GM23248 (cell line): ENCODE measurements around the gene MYO5B. TPM values are rescaled to one million over a fixed set of nuclear protein-coding genes. Genes with fewer than 3 reads are reported as not detected.

Experiments
- DNase-seq: peaks from one replicate; pipeline ENCODE4 v3.0.0-alpha.2; 2015
- H2AFZ ChIP-seq: fragments of 200-600 bp; sonication (generic); 2 replicates; pipeline ENCODE4 v1.6.1; 2016; ENCODE audit warnings: antibody characterized with exemption
- H3F3A ChIP-seq: fragments of 200-600 bp; sonication (generic); 2 replicates; pipeline ENCODE4 v1.6.1; 2016; ENCODE audit warnings: mild to moderate bottlenecking, antibody characterized with exemption, mixed run types; ENCODE audit not compliant: insufficient read depth
- H3K27ac ChIP-seq: fragments of 200-600 bp; sonication (generic); 2 replicates; pipeline ENCODE4 v1.5.1; 2016; ENCODE audit warnings: mild to moderate bottlenecking
- H3K27me3 ChIP-seq: fragments of 200-600 bp; sonication (generic); replicated peaks from 2 replicates; pipeline ENCODE4 v1.6.1; 2016; ENCODE audit warnings: mild to moderate bottlenecking; ENCODE audit not compliant: insufficient read depth
- H3K36me3 ChIP-seq: fragments of 200-600 bp; sonication (generic); 2 replicates; pipeline ENCODE4 v1.6.1; 2016; ENCODE audit warnings: low read depth, mild to moderate bottlenecking
- H3K4me1 ChIP-seq: fragments of 200-600 bp; sonication (generic); 2 replicates; pipeline ENCODE4 v1.6.1; 2016; ENCODE audit warnings: mild to moderate bottlenecking; ENCODE audit not compliant: insufficient read depth
- H3K4me2 ChIP-seq: fragments of 200-600 bp; sonication (generic); one replicate; pipeline ENCODE4 v1.6.1; 2016; ENCODE audit warnings: mild to moderate bottlenecking; ENCODE audit not compliant: unreplicated experiment
- H3K4me3 ChIP-seq: fragments of 200-600 bp; sonication (generic); 2 replicates; pipeline ENCODE4 v1.5.1; 2016; ENCODE audit warnings: mild to moderate bottlenecking
- H3K79me2 ChIP-seq: fragments of 200-600 bp; sonication (generic); 2 replicates; pipeline ENCODE4 v1.6.1; 2016; ENCODE audit warnings: mild to moderate bottlenecking; ENCODE audit not compliant: insufficient read depth
- H3K9ac ChIP-seq: fragments of 200-600 bp; sonication (generic); 2 replicates; pipeline ENCODE4 v1.6.1; 2016; ENCODE audit warnings: mild to moderate bottlenecking
- H3K9me2 ChIP-seq: fragments of 200-600 bp; sonication (generic); 2 replicates; pipeline ENCODE4 v1.6.1; 2016; ENCODE audit warnings: mixed run types, mild to moderate bottlenecking, moderate library complexity; ENCODE audit not compliant: insufficient read depth
- H3K9me3 ChIP-seq: fragments of 200-600 bp; sonication (generic); one replicate; pipeline ENCODE4 v1.6.1; 2017; ENCODE audit warnings: low read depth
- H4K20me1 ChIP-seq: fragments of 200-600 bp; sonication (generic); 2 replicates; pipeline ENCODE4 v1.6.0; 2016; ENCODE audit not compliant: insufficient read depth
- EZH2 ChIP-seq: fragments of 200-600 bp; sonication (generic); IDR thresholded peaks from 2 replicates; pipeline ENCODE4 v1.6.1; 2018; ENCODE audit warnings: antibody characterized with exemption, mild to moderate bottlenecking; ENCODE audit not compliant: insufficient read depth, poor library complexity, severe bottlenecking
- EZH2phosphoT487 ChIP-seq: fragments of 200-600 bp; sonication (generic); IDR thresholded peaks from 2 replicates; pipeline ENCODE4 v1.6.1; 2018; ENCODE audit warnings: antibody characterized with exemption, moderate library complexity, mild to moderate bottlenecking, low read depth; ENCODE audit not compliant: insufficient read depth
- WGBS, 2 experiments: methylation state at CpG; one replicate each; pipeline ENCODE4 v1.1.6; 2015 to 2017; ENCODE audit warnings: low lambda C conversion rate in 2 of 2, low coverage in 1 of 2; ENCODE audit errors: missing lambda C conversion rate in 2 of 2; 5-methylcytosine and 5-hydroxymethylcytosine counted together
- in situ Hi-C: fragments of 300-500 bp; cut with MboI; formaldehyde crosslinking; loops from 2 replicates; pipeline ENCODE4 v1.15.0; 2020
- polyA plus RNA-seq: library from polyadenylated mRNA; unstranded; fragments of >200 nt; fragmentation: Nextera tagmentation; extraction: Ambion mirVana; gene quantifications from 2 replicates; pipeline ENCODE4 v1.2.1, GENCODE V29; 2016
- total RNA-seq: library from RNA; depleted of rRNA; stranded (reverse); fragments of >200 nt; shearing (Covaris generic); gene quantifications from 2 replicates; pipeline ENCODE4 v1.2.3, GENCODE V29; 2014

Gene MYO5B
- total and polyA plus RNA-seq, 2 experiments from 2014 or later = 0.03 TPM; not detected in 1

DNA sequence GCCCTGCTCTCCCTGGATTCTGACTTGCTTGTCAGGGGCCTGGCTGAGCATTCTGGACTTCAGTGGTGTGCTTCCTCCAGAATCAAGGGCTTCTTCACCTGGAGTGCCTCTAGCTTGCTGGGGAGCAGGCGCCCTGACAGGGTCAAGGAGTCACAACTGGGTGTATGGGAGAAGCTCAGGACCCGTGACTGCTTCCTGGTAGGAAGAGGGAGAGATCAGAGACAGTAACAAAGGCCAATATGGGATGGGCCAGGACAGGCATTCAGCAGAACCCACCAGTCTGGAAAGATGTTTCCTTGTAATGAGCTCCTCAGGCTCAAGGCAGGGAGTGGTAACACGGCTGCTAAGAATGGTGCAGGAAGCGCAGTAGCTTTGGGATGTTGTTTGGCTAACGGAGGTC lies 277.2 kb downstream of the MYO5B start:
- Histone ChIP-seq H3K79me2 (no peaks in the 10 kb centered on the region), H3F3A (no peaks in the 10 kb centered on the region), H3K4me1 (no peaks in the 10 kb centered on the region), H3K9me2 (no peaks in the 10 kb centered on the region), H3K4me3 (no peak overlapping the region), H3K36me3 (no peaks in the 10 kb centered on the region), H3K9ac (no peak overlapping the region), H3K27me3 (peaks cover 38% of the 10 kb centered on the region), H3K4me2 (no peak overlapping the region), H3K9me3 (no peaks in the 10 kb centered on the region), H4K20me1 (no peaks in the 10 kb centered on the region), H3K27ac (no peak overlapping the region), H2AFZ (no peak overlapping the region)
- TF ChIP-seq EZH2phosphoT487 (no peak), EZH2 (no peak)
- in situ Hi-C loops = loop anchor here (10.0 kb wide), 1 partner anchor 63 kb away; no protein-coding TSS in a partner anchor
- no peak for DNase-seq
- 47 to 48% methylated on average over 5 of the region's 5 CpGs for WGBS, 2 experiments

GRCh38 chr18:49915352-49915751 lies 279.6 kb downstream of the MYO5B start:
- Histone ChIP-seq H3K4me2 (no peak overlapping the region), H3K27ac (no peak overlapping the region), H3K9me2 (no peaks in the 10 kb centered on the region), H3K27me3 (peaks cover 18% of the 10 kb centered on the region), H3K4me3 (no peak overlapping the region), H3K9me3 (no peaks in the 10 kb centered on the region), H3K9ac (no peak overlapping the region), H3F3A (no peaks in the 10 kb centered on the region), H3K79me2 (no peaks in the 10 kb centered on the region), H3K36me3 (no peaks in the 10 kb centered on the region), H3K4me1 (no peaks in the 10 kb centered on the region), H4K20me1 (no peaks in the 10 kb centered on the region), H2AFZ (no peak overlapping the region)
- no peak for DNase-seq
- WGBS, 2 experiments = 32 to 35% methylated on average over 7 of the region's 7 CpGs
- in situ Hi-C loops = loop anchor here (10.0 kb wide), 1 partner anchor 61 kb away; no protein-coding TSS in a partner anchor
- TF ChIP-seq EZH2 = no peak
- no peak for TF ChIP-seq EZH2phosphoT487

DNA sequence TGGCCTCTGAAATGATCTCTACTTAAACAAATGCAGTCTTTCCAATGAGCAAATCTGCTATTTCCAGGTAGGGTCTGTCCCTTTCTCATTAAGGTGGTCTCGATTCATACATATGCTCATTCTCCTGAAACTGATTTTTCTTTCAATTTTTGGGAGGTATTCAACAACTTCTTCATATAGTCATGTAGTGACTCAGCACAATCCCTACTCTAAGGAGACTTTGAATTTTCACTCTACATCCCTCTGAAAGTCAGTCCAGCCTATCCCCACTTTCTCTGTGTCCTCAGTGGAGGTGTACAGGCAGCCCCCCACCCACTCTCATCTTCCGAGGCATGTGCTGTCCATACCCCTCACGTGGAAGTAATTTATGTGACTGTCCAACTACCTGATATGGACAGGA lies 281.7 kb downstream of the MYO5B start:
- Histone ChIP-seq H3K27me3 (peaks cover under 1% of the 10 kb centered on the region; the same call in 1 of the 2 replicates), H3K4me3 (no peak overlapping the region), H4K20me1 (no peaks in the 10 kb centered on the region), H3K27ac (no peak overlapping the region), H3K9me2 (no peaks in the 10 kb centered on the region), H3K36me3 (no peaks in the 10 kb centered on the region), H3K4me2 (no peak overlapping the region), H3K9ac (no peak overlapping the region), H3K4me1 (no peaks in the 10 kb centered on the region), H3F3A (no peaks in the 10 kb centered on the region), H3K79me2 (no peaks in the 10 kb centered on the region), H2AFZ (no peak overlapping the region), H3K9me3 (no peaks in the 10 kb centered on the region)
- DNase-seq = no peak
- WGBS, 2 experiments = 9 to 13% methylated on average over 3 of the region's 3 CpGs
- in situ Hi-C loops = loop anchor here (10.0 kb wide), 1 partner anchor 58 kb away; no protein-coding TSS in a partner anchor
- TF ChIP-seq EZH2phosphoT487 (no peak), EZH2 (no peak)

- no peak overlapping the region for H3K27ac ChIP-seq
- WGBS, 2 experiments = 47 to 55% methylated on average over 4 of the region's 4 CpGs
- no peak overlapping the region for H3K4me2 ChIP-seq
- TF ChIP-seq EZH2phosphoT487 (no peak), EZH2 (no peak)
- no peaks in the 10 kb centered on the region for H3K4me1 ChIP-seq
- H3K9ac ChIP-seq = no peak overlapping the region
- no peaks in the 10 kb centered on the region; the same call in 1 of the 2 replicates for H3K27me3 ChIP-seq
- H3K79me2 ChIP-seq = no peaks in the 10 kb centered on the region
- H4K20me1 ChIP-seq = no peaks in the 10 kb centered on the region
- no peaks in the 10 kb centered on the region for H3K9me3 ChIP-seq
- no peaks in the 10 kb centered on the region for H3K9me2 ChIP-seq
- H3K4me3 ChIP-seq = no peak overlapping the region
- no peaks in the 10 kb centered on the region for H3F3A ChIP-seq
- DNase-seq = no peak
- in situ Hi-C loops = loop anchor here (10.0 kb wide), 1 partner anchor 57 kb away; no protein-coding TSS in a partner anchor
- H3K36me3 ChIP-seq = no peaks in the 10 kb centered on the region
- no peak overlapping the region for H2AFZ ChIP-seq
Measured at GRCh38 chr18:49911427-49911826, 283.5 kb downstream of the MYO5B start.
